ENCODE results near the gene ZBTB46. TPM values are rescaled to one million over a fixed set of nuclear protein-coding genes. Genes with fewer than 3 reads are reported as not detected.

ZBTB46 gene
- total RNA-seq, 6 experiments from 2014 or later = 1.2 to 4.2 (median 2.4) TPM

DNA sequence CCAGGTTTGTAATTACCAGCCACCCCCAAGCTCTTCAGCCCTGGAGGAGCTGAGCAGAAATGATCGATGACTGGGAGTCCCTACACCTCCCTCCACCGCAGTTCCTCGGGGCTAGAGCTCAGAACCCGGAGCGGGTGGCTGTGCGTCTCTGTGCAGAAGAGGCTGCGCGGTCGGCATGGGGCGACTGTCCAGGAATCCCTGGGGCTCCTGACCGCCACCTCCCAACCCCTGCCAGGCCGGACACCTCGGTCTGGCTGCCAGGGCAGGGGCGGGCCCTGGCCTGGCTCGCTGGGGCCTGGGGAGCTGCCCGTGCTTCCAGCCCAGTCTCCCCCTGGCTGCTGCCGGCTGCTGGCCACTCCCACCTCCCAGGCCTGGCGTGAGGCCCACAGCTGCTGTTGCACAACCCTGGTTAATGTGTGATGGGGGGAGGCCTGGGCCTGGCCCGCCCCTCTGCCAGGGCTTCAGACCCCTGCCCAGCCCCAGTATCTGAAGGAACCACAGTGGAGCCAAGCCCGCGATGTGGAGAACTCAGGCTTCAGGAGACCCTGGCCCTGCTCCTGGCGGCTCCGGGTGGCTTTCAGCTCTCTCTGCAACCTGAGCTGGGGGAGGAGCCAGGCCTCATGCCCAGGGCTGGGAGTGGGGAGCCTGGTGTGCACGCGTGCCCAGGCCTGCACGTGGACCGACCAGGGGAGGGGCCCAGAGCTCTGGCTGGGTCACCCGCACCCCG lies 90.3 kb downstream of the ZBTB46 start:
- peaks cover 0 to 17% (median 7%) of the 10 kb centered on the region in 4 donors for H3K36me3 ChIP-seq
- H3K4me3 ChIP-seq = peak overlapping the region; percentile 48 to 85 (median 68)
- DNase-seq (peak; percentile 94 to 98 (median 96)), ATAC-seq (peak; percentile 55 to 75 (median 66))
- no peaks in the 10 kb centered on the region for H3K27me3 ChIP-seq
- peak; percentile 59 for TF ChIP-seq POLR2A (IDR thresholded peaks at IDR 0.05)
- TF ChIP-seq, protein P1, sequence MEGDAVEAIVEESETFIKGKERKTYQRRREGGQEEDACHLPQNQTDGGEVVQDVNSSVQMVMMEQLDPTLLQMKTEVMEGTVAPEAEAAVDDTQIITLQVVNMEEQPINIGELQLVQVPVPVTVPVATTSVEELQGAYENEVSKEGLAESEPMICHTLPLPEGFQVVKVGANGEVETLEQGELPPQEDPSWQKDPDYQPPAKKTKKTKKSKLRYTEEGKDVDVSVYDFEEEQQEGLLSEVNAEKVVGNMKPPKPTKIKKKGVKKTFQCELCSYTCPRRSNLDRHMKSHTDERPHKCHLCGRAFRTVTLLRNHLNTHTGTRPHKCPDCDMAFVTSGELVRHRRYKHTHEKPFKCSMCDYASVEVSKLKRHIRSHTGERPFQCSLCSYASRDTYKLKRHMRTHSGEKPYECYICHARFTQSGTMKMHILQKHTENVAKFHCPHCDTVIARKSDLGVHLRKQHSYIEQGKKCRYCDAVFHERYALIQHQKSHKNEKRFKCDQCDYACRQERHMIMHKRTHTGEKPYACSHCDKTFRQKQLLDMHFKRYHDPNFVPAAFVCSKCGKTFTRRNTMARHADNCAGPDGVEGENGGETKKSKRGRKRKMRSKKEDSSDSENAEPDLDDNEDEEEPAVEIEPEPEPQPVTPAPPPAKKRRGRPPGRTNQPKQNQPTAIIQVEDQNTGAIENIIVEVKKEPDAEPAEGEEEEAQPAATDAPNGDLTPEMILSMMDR (IDR thresholded peaks at IDR 0.05) = peak; percentile 9 to 23 (median 18)
- peaks cover 0 to 28% (median 12%) of the 10 kb centered on the region in 4 donors for H3K4me1 ChIP-seq
- WGBS (ENCODE audit: insufficient coverage, low coverage, low lambda C conversion rate, missing lambda C conversion rate) = 0% methylated on average over 3 of the region's 29 CpGs
- intact Hi-C loops (cut with DNase I) = no loop called here
- no peaks in the 10 kb centered on the region for H3K9me3 ChIP-seq
- H3K27ac ChIP-seq = peak overlapping the region; percentile 41 to 92 (median 59)

DNA sequence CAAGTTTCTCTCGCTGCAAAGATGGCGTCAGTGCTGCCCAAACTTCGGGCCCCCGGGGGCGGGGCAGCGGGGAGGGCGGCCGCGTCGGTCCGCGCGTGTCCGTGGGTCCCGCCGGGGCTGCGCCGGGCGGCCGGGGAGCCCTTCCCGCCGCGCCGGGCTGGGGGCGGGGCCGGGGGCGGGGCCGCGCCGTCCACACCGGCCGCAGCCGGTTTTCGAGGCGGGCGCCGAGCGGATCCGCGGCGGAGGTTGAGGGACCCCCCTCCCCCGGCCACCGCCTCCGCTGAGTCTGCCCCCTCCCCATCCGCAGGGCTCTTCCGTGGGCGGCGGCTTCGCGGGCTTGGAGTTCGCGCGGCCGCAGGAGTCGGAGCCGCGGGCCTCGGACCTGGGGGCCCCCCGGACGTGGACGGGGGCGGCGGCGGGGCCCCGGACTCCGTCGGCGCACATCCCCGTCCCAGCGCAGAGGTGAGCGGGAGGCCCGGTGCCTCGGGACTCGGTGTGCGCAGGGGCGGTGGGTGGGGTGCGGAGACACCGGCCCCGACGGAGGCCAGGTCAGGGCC lies 90.9 kb downstream of the ZBTB46 start:
- H3K4me3 ChIP-seq = peak overlapping the region; percentile 48 to 85 (median 68)
- H3K27ac ChIP-seq = peak overlapping the region; percentile 41 to 92 (median 59)
- H3K9me3 ChIP-seq = no peaks in the 10 kb centered on the region
- ATAC-seq (peak in 1 of 4 donors; percentile 1), DNase-seq (peak; percentile 51 to 75 (median 73))
- intact Hi-C loops (cut with DNase I) = no loop called here
- peaks cover 0 to 28% (median 12%) of the 10 kb centered on the region in 4 donors for H3K4me1 ChIP-seq
- peaks cover 0 to 17% (median 7%) of the 10 kb centered on the region in 4 donors for H3K36me3 ChIP-seq
- no peak for TF ChIP-seq POLR2A (IDR thresholded peaks at IDR 0.05)
- TF ChIP-seq, protein P1 (IDR thresholded peaks at IDR 0.05) = no peak
- H3K27me3 ChIP-seq = no peaks in the 10 kb centered on the region
- WGBS (ENCODE audit: insufficient coverage, low coverage, low lambda C conversion rate, missing lambda C conversion rate) = 0% methylated on average over 9 of the region's 80 CpGs

DNA sequence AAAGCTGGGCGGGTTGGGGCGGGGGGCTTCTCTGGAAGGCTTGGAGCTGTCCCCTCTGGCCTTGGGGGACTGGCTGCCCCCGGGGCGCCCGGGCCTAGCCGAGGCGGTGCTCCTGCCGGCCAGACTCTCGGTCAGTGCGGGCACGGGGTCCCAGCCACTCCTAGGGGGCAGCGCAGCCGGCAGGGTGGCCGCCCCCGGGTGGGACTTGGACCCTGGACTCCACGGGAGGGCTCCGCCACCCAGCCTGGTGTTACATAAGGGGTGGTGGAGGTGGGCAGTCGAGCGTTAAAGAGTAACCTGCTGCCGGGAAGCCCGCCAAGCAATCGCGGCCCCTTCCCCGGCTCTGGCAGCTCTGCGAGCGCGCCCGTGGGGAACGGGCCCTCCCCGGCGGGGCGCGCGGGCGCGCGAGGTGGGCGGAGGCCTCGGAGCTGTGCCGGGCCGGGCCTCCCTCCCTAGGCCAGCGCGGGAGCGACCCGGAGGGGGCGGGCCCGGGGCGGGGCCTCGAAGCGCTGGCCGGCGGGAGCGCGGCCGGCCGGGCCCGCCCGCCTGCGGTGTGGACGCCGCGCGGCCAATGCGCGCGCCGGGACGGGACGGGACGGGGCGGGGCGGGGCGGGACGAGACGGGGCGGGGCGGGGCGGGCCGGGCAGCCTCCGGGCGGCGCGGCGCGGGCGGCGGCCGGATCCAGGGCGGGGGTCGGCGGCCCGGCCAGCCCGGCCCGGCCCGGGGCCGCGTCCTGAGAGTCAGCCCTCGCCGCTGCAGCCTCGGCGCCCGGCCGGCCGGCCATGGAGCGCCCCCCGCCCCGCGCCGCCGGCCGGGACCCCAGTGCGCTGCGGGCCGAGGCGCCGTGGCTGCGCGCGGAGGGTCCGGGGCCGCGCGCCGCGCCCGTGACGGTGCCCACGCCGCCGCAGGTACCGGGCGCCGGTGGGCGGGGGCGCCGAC lies 91.7 kb downstream of the ZBTB46 start, which contains the start of gene SLC2A4RG:
Gene SLC2A4RG, plus strand, starts transcription at position 647 of the 940 bp plus-strand sequence. Its CDS starts 137 bp downstream, at position 784.
- Histone ChIP-seq H3K4me1 (peaks cover 0 to 28% (median 12%) of the 10 kb centered on the region in 4 donors), H3K27me3 (no peaks in the 10 kb centered on the region), H3K4me3 (peak within 1 kb of the TSS; percentile 65 to 92 (median 75)), H3K9me3 (no peaks in the 10 kb centered on the region), H3K36me3 (peaks cover 0 to 17% (median 7%) of the 10 kb centered on the region in 4 donors), H3K27ac (peak within 1 kb of the TSS; percentile 59 to 92 (median 67))
- ATAC-seq = peak; percentile 26 to 58 (median 39)
- peak; percentile 12 for TF ChIP-seq POLR2A (IDR thresholded peaks at IDR 0.05)
- TF ChIP-seq, protein P1 (IDR thresholded peaks at IDR 0.05) = no peak
- 0% methylated on average over 3 of the region's 136 CpGs for WGBS (ENCODE audit: insufficient coverage, low coverage, low lambda C conversion rate, missing lambda C conversion rate)
- DNase-seq = peak; percentile 90 to 96 (median 95)
- intact Hi-C loops (cut with DNase I) = no loop called here

DNA sequence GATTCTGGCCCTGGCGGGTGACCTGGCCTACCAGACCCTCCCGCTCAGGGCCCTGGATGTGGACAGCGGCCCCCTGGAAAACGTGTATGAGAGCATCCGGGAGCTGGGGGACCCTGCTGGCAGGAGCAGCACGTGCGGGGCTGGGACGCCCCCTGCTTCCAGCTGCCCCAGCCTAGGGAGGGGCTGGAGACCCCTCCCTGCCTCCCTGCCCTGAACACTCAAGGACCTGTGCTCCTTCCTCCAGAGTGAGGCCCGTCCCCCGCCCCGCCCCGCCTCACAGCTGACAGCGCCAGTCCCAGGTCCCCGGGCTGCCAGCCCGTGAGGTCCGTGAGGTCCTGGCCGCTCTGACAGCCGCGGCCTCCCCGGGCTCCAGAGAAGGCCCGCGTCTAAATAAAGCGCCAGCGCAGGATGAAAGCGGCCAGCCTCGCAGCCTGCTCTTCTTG lies 92.4 kb downstream of the ZBTB46 start:
- H3K4me1 ChIP-seq = peaks cover 0 to 30% (median 14%) of the 10 kb centered on the region in 4 donors
- peak overlapping the region; percentile 65 to 92 (median 75) for H3K4me3 ChIP-seq
- no peaks in the 10 kb centered on the region for H3K27me3 ChIP-seq
- DNase-seq (peak; percentile 81 to 86 (median 86)), ATAC-seq (peak; percentile 4 to 19 (median 14))
- H3K27ac ChIP-seq = peak overlapping the region; percentile 55 to 91 (median 67)
- peaks cover 0 to 17% (median 7%) of the 10 kb centered on the region in 4 donors for H3K36me3 ChIP-seq
- TF ChIP-seq POLR2A (IDR thresholded peaks at IDR 0.05) = no peak
- TF ChIP-seq, protein P1 (IDR thresholded peaks at IDR 0.05) = no peak
- WGBS (ENCODE audit: insufficient coverage, low coverage, low lambda C conversion rate, missing lambda C conversion rate) = no CpG with 5 or more reads among the region's 26 CpGs
- intact Hi-C loops (cut with DNase I) = no loop called here
- H3K9me3 ChIP-seq = no peaks in the 10 kb centered on the region
